Astrocyte (in vitro differentiated cells and primary cell): Measurements from ENCODE around the gene ZC3HAV1. TPM values are rescaled to one million over a fixed set of nuclear protein-coding genes. Genes with fewer than 3 reads are reported as not detected.
A peak's percentile ranks its signal among the peaks of the same experiment; 100 is the strongest.

Experiments
- DNase-seq: peaks from one replicate; pipeline ENCODE4 v3.0.0-alpha.2; 2010; ENCODE audit warnings: low read depth
- FAIRE-seq: peaks from 2 replicates; lab custom pipeline; 2011; peaks lifted over from hg19 to GRCh38; lab: Jason Lieb, UNC
- H2AFZ ChIP-seq: 2 replicates; pipeline ENCODE4 v1.6.0; 2012; ENCODE audit warnings: low read depth, low read length, inconsistent platforms
- H3K27ac ChIP-seq: 2 replicates; pipeline ENCODE4 v1.5.1; 2011; ENCODE audit warnings: low read depth, low read length, inconsistent platforms
- H3K27me3 ChIP-seq: 2 replicates; pipeline ENCODE4 v1.6.0; 2011; ENCODE audit warnings: low read length, inconsistent platforms; ENCODE audit not compliant: insufficient read depth
- H3K36me3 ChIP-seq: 2 replicates; pipeline ENCODE4 v1.5.1; 2011; ENCODE audit warnings: low read length, inconsistent platforms; ENCODE audit not compliant: insufficient read depth
- H3K4me1 ChIP-seq: 2 replicates; pipeline ENCODE4 v1.5.1; 2011; ENCODE audit warnings: low read length, inconsistent platforms; ENCODE audit not compliant: insufficient read depth
- H3K4me2 ChIP-seq: 2 replicates; pipeline ENCODE4 v1.6.0; 2012; ENCODE audit warnings: low read length, inconsistent platforms
- H3K4me3 ChIP-seq: 2 replicates; pipeline ENCODE4 v1.5.1; 2011; ENCODE audit warnings: low read depth, mild to moderate bottlenecking, low read length, inconsistent platforms; ENCODE audit not compliant: insufficient read depth
- H3K79me2 ChIP-seq: 2 replicates; pipeline ENCODE4 v1.6.0; 2012; ENCODE audit warnings: mild to moderate bottlenecking, low read length, inconsistent platforms; ENCODE audit not compliant: insufficient read depth
- H3K9ac ChIP-seq: 2 replicates; pipeline ENCODE4 v1.6.0; 2012; ENCODE audit warnings: mild to moderate bottlenecking, low read length, inconsistent platforms
- H3K9me3 ChIP-seq: 2 replicates; pipeline ENCODE4 v1.5.1; 2012; ENCODE audit warnings: low read depth, mild to moderate bottlenecking, low read length, inconsistent platforms; ENCODE audit not compliant: insufficient read depth
- H4K20me1 ChIP-seq: 2 replicates; pipeline ENCODE4 v1.6.0; 2012; ENCODE audit warnings: low read length, inconsistent platforms; ENCODE audit not compliant: insufficient read depth
- H3K27ac Mint-ChIP-seq: one replicate; pipeline ENCODE4 v1.8.0; 2021; ENCODE audit warnings: mild to moderate bottlenecking, mixed read lengths; ENCODE audit not compliant: unreplicated experiment
- H3K27me3 Mint-ChIP-seq: one replicate; pipeline ENCODE4 v1.8.0; 2021; ENCODE audit warnings: low read depth, mixed read lengths; ENCODE audit not compliant: unreplicated experiment
- H3K36me3 Mint-ChIP-seq: one replicate; pipeline ENCODE4 v1.8.0; 2021; ENCODE audit warnings: low read depth, mixed read lengths; ENCODE audit not compliant: unreplicated experiment
- H3K4me1 Mint-ChIP-seq: one replicate; pipeline ENCODE4 v1.8.0; 2021; ENCODE audit warnings: low read depth, mixed read lengths; ENCODE audit not compliant: unreplicated experiment
- H3K4me3 Mint-ChIP-seq: one replicate; pipeline ENCODE4 v1.8.0; 2021; ENCODE audit warnings: mild to moderate bottlenecking, moderate library complexity, mixed read lengths; ENCODE audit not compliant: unreplicated experiment
- H3K9me3 Mint-ChIP-seq: one replicate; pipeline ENCODE4 v1.8.0; 2021; ENCODE audit warnings: mild to moderate bottlenecking, mixed read lengths; ENCODE audit not compliant: unreplicated experiment
- CTCF ChIP-seq: IDR thresholded peaks from 2 replicates; pipeline ENCODE4 v1.5.1; 2011; ENCODE audit warnings: low read depth, mild to moderate bottlenecking, inconsistent platforms, low read length, moderate library complexity; ENCODE audit not compliant: insufficient read depth
- EZH2 ChIP-seq: IDR thresholded peaks from 2 replicates; pipeline ENCODE4 v1.6.1; 2012; ENCODE audit warnings: mild to moderate bottlenecking, low read length, inconsistent platforms; ENCODE audit not compliant: insufficient read depth
- total RNA-seq: library from RNA; stranded (reverse); gene quantifications from 2 replicates; pipeline ENCODE4 v1.2.1, GENCODE V29; 2021

The ZC3HAV1 gene
- total RNA-seq, 1 donor from 2014 or later, result 63.8 TPM

- Histone ChIP-seq H3K4me1 (no peaks in the 10 kb centered on the region), H3K27me3 (no peaks in the 10 kb centered on the region), H3K9ac (no peak overlapping the region), H3K36me3 (peaks cover 7% of the 10 kb centered on the region), H3K27ac (no peak overlapping the region), H3K9me3 (no peaks in the 10 kb centered on the region), H4K20me1 (no peaks in the 10 kb centered on the region), H3K4me2 (no peak overlapping the region), H2AFZ (no peak overlapping the region), H3K4me3 (no peak overlapping the region), H3K79me2 (no peaks in the 10 kb centered on the region)
- DNase-seq (no peak), FAIRE-seq (no peak)
- Mint-ChIP-seq H3K27ac (no peak overlapping the region), H3K4me3 (no peak overlapping the region), H3K9me3 (no peaks in the 10 kb centered on the region), H3K27me3 (no peaks in the 10 kb centered on the region), H3K4me1 (peaks cover 3% of the 10 kb centered on the region), H3K36me3 (peaks cover 24% of the 10 kb centered on the region)
- no peak for TF ChIP-seq EZH2
- TF ChIP-seq CTCF, result no peak
Measured at GRCh38 chr7:139051655-139052054, 57.9 kb downstream of the ZC3HAV1 start.

DNA sequence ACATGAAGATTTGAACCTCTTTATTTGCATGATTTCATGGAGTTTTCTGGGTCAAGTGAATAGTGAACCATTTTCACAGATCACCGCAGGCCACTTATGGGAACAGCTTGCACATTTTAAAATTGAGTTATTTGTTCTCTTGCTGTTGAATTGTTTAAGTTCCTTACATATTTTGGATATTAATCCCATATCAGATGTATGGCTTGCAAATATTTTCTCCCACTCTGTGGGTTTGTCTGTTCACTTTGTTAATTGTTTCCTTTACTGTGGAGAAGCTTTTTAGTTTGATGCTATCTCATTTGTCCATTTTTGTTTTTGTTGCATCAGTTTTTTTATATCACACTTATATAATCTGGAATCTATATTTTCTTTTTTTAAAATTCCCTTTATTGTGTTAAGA is 59.6 kb downstream of the ZC3HAV1 start:
- Histone ChIP-seq H4K20me1 (no peaks in the 10 kb centered on the region), H3K4me2 (no peak overlapping the region), H3K36me3 (peaks cover 7% of the 10 kb centered on the region), H2AFZ (no peak overlapping the region), H3K9me3 (no peaks in the 10 kb centered on the region), H3K79me2 (no peaks in the 10 kb centered on the region), H3K4me1 (no peaks in the 10 kb centered on the region), H3K27me3 (no peaks in the 10 kb centered on the region), H3K4me3 (no peak overlapping the region), H3K27ac (no peak overlapping the region), H3K9ac (no peak overlapping the region)
- no peaks in the 10 kb centered on the region for H3K9me3 Mint-ChIP-seq
- H3K27me3 Mint-ChIP-seq, result no peaks in the 10 kb centered on the region
- H3K36me3 Mint-ChIP-seq, result peaks cover 30% of the 10 kb centered on the region
- TF ChIP-seq CTCF, result no peak
- no peak for TF ChIP-seq EZH2
- no peak overlapping the region for H3K4me3 Mint-ChIP-seq
- peaks cover 3% of the 10 kb centered on the region for H3K4me1 Mint-ChIP-seq
- FAIRE-seq (no peak), DNase-seq (no peak)
- H3K27ac Mint-ChIP-seq, result peak overlapping the region; percentile 26

- TF ChIP-seq CTCF (no peak), EZH2 (no peak)
- H3K36me3 ChIP-seq, result peaks cover 4% of the 10 kb centered on the region
- no peaks in the 10 kb centered on the region for H3K27me3 ChIP-seq
- no peaks in the 10 kb centered on the region for H4K20me1 ChIP-seq
- no peak overlapping the region for H3K4me3 ChIP-seq
- Mint-ChIP-seq H3K4me1 (peaks cover 7% of the 10 kb centered on the region), H3K36me3 (peaks cover 28% of the 10 kb centered on the region), H3K27ac (no peak overlapping the region), H3K4me3 (no peak overlapping the region), H3K9me3 (no peaks in the 10 kb centered on the region), H3K27me3 (no peaks in the 10 kb centered on the region)
- no peak overlapping the region for H3K4me2 ChIP-seq
- no peak overlapping the region for H3K9ac ChIP-seq
- H3K79me2 ChIP-seq, result no peaks in the 10 kb centered on the region
- H3K9me3 ChIP-seq, result no peaks in the 10 kb centered on the region
- H2AFZ ChIP-seq, result no peak overlapping the region
- DNase-seq, result no peak
- no peak for FAIRE-seq
- H3K27ac ChIP-seq, result no peak overlapping the region
- H3K4me1 ChIP-seq, result no peaks in the 10 kb centered on the region
Measured at GRCh38 chr7:139049111-139049510, 60.4 kb downstream of the ZC3HAV1 start.
